ENCODE data around the gene CDH15. TPM values are rescaled to one million over a fixed set of nuclear protein-coding genes. Genes with fewer than 3 reads are reported as not detected.

Gene CDH15
- total RNA-seq, 3 donors from 2014 or later (not counting 1 experiment from before 2014, with no cell fraction given), result 0.20 TPM; not detected in 2

- no peak overlapping the region for H3K27ac Mint-ChIP-seq
- no peak overlapping the region for H3K4me3 Mint-ChIP-seq
- TF ChIP-seq CTCF (IDR thresholded peaks at IDR 0.05), result no peak
- Histone ChIP-seq H3K27me3 (ENCODE audit: control insufficient read depth, insufficient read depth, low read length) (no peaks in the 10 kb centered on the region), H3K4me3 (ENCODE audit: low read length) (no peak overlapping the region), H3K36me3 (ENCODE audit: control insufficient read depth, insufficient read depth, low read length) (peaks cover 34% of the 10 kb centered on the region), H3K9me3 (ENCODE audit: control insufficient read depth, insufficient read depth, low read length) (peaks cover 28% of the 10 kb centered on the region), H3K27ac (ENCODE audit: low read length) (no peak overlapping the region), H3K4me1 (ENCODE audit: control insufficient read depth, insufficient read depth, low read length) (no peaks in the 10 kb centered on the region)
- DNase-seq (no peak), ATAC-seq (no peak)
- peaks cover 6 to 7% of the 10 kb centered on the region in 2 donors for H3K4me1 Mint-ChIP-seq
- no peaks in the 10 kb centered on the region for H3K27me3 Mint-ChIP-seq (ENCODE audit: low read depth in 2 of 2)
- peaks cover 0 to 3% of the 10 kb centered on the region in 2 donors for H3K9me3 Mint-ChIP-seq
- peaks cover 35% of the 10 kb centered on the region for H3K36me3 Mint-ChIP-seq
- 96% methylated on average over 2 of the region's 2 CpGs for WGBS (ENCODE audit: insufficient coverage)
- intact Hi-C loops (cut with micrococcal nuclease), result no loop called here
These were observed 60.6 kb downstream of the CDH15 start for GRCh38 chr16:89232107-89232506.

GRCh38 chr16:89233678-89234490 is 62.3 kb downstream of the CDH15 start:
- ATAC-seq (no peak), DNase-seq (no peak)
- Histone ChIP-seq H3K9me3 (ENCODE audit: control insufficient read depth, insufficient read depth, low read length) (peaks cover 12% of the 10 kb centered on the region), H3K27me3 (ENCODE audit: control insufficient read depth, insufficient read depth, low read length) (no peaks in the 10 kb centered on the region), H3K36me3 (ENCODE audit: control insufficient read depth, insufficient read depth, low read length) (peaks cover 18% of the 10 kb centered on the region), H3K27ac (ENCODE audit: low read length) (no peak overlapping the region), H3K4me1 (ENCODE audit: control insufficient read depth, insufficient read depth, low read length) (no peaks in the 10 kb centered on the region), H3K4me3 (ENCODE audit: low read length) (no peak overlapping the region)
- WGBS (ENCODE audit: insufficient coverage), result 90% methylated on average over 16 of the region's 16 CpGs
- H3K27ac Mint-ChIP-seq, result no peak overlapping the region
- peaks cover 0 to 3% of the 10 kb centered on the region in 2 donors for H3K9me3 Mint-ChIP-seq
- intact Hi-C loops (cut with micrococcal nuclease), result no loop called here
- TF ChIP-seq CTCF (IDR thresholded peaks at IDR 0.05), result no peak
- no peak overlapping the region for H3K4me3 Mint-ChIP-seq
- H3K4me1 Mint-ChIP-seq, result peaks cover 2 to 6% of the 10 kb centered on the region in 2 donors
- H3K36me3 Mint-ChIP-seq, result peaks cover 17% of the 10 kb centered on the region
- no peaks in the 10 kb centered on the region for H3K27me3 Mint-ChIP-seq (ENCODE audit: low read depth in 2 of 2)

GRCh38 chr16:89237733-89238132 is 66.2 kb downstream of the CDH15 start:
- Histone ChIP-seq H3K9me3 (ENCODE audit: control insufficient read depth, insufficient read depth, low read length) (no peaks in the 10 kb centered on the region), H3K27ac (ENCODE audit: low read length) (no peak overlapping the region), H3K4me3 (ENCODE audit: low read length) (no peak overlapping the region), H3K27me3 (ENCODE audit: control insufficient read depth, insufficient read depth, low read length) (no peaks in the 10 kb centered on the region), H3K36me3 (ENCODE audit: control insufficient read depth, insufficient read depth, low read length) (peaks cover 4% of the 10 kb centered on the region), H3K4me1 (ENCODE audit: control insufficient read depth, insufficient read depth, low read length) (peaks cover 19% of the 10 kb centered on the region)
- H3K4me1 Mint-ChIP-seq, result peaks cover 0 to 30% of the 10 kb centered on the region in 2 donors
- H3K27ac Mint-ChIP-seq, result no peak overlapping the region
- peaks cover 8% of the 10 kb centered on the region for H3K36me3 Mint-ChIP-seq
- intact Hi-C loops (cut with micrococcal nuclease), result no loop called here
- no peak for TF ChIP-seq CTCF (IDR thresholded peaks at IDR 0.05)
- ATAC-seq (no peak), DNase-seq (no peak)
- no peaks in the 10 kb centered on the region for H3K27me3 Mint-ChIP-seq (ENCODE audit: low read depth in 2 of 2)
- H3K9me3 Mint-ChIP-seq, result peaks cover 0 to 3% of the 10 kb centered on the region in 2 donors
- no peak overlapping the region for H3K4me3 Mint-ChIP-seq
- 100% methylated on average over 1 of the region's 3 CpGs for WGBS (ENCODE audit: insufficient coverage)
